ENCODE results near the gene TBX1. TPM values are rescaled to one million over a fixed set of nuclear protein-coding genes. Genes with fewer than 3 reads are reported as not detected.

The TBX1 gene
- total and polyA plus RNA-seq, 5 donors: 0.19 to 1.4 (median 0.88) TPM

DNA sequence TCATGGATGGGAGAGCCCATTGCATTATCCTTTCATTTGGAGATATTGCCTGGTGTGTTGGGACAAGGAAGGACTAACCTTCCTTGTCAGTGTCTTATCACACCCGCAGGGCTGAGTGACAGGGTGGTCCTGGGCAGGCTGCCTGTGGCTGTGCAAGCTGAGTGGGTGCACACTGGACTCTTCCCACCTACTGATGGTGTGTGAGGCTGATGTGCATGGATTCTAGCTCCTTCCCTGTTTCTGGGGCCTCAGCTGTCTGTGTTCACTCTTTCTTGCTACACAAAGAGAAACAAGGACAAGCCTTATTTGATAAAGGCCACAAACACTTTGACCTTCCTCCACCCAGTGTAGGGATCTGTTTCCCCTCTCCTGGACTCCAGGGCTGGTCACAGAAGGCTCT, 22.0 kb downstream of the TBX1 start:
- Histone ChIP-seq H3K4me3 (ENCODE audit: low read length) (no peak overlapping the region), H3K9me3 (ENCODE audit: control insufficient read depth, low read length) (no peaks in the 10 kb centered on the region), H3K4me1 (ENCODE audit: control insufficient read depth, insufficient read depth, low read length) (no peaks in the 10 kb centered on the region), H3K27ac (ENCODE audit: low read length) (no peak overlapping the region), H3K27me3 (ENCODE audit: control insufficient read depth, insufficient read depth) (no peaks in the 10 kb centered on the region)
- WGBS: 69% methylated on average over 1 of the region's 1 CpG
- intact Hi-C loops (cut with DNase I): no loop called here
- DNase-seq: peak in 2 of 3 donors; percentile 5 to 31
- no peak for ATAC-seq

DNA sequence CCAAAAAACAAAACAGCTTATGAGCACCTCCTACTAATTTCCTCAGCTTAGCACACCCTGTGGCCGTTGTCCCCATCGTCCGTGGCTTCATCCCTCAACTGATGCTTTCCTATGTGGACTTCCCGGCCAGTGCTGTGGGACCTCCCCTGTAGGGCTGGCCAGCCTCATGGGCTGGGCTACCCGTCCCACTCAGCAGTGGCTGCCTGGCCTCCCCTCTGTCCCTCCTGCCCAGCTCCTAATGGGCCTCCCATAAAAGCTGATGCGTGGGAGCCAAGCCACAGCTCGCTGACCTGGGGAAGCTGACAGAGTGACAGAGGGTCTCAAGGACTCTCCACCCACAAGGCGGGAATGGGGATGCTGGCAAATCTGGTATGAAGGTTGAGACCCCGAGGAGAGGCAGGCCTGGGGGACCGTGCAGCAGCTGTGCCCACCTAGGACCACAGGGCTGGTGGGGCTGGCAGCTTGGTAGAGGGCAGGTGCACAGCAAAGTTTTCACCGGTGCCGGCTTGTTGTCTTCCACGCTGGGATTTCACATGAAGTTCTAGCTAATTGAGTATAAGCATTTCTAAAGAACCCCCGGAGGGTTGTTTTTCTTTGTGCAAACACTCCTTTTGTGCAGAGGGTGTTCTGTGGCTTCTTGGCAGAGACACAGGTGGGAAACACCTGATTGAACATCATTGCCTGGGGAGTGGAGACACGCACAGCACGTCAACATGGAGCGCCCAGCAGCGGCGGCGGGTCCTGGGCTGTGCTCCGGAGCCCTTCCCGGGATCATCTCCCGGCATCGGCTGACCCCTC, 23.2 kb downstream of the TBX1 start:
- Histone ChIP-seq H3K4me3 (ENCODE audit: low read length) (no peak overlapping the region), H3K27ac (ENCODE audit: low read length) (no peak overlapping the region), H3K9me3 (ENCODE audit: control insufficient read depth, low read length) (no peaks in the 10 kb centered on the region), H3K27me3 (ENCODE audit: control insufficient read depth, insufficient read depth) (no peaks in the 10 kb centered on the region), H3K4me1 (ENCODE audit: control insufficient read depth, insufficient read depth, low read length) (no peaks in the 10 kb centered on the region)
- DNase-seq: peak in 2 of 3 donors; percentile 2 to 22
- intact Hi-C loops (cut with DNase I): no loop called here
- 81% methylated on average over 24 of the region's 24 CpGs for WGBS
- ATAC-seq: no peak

DNA sequence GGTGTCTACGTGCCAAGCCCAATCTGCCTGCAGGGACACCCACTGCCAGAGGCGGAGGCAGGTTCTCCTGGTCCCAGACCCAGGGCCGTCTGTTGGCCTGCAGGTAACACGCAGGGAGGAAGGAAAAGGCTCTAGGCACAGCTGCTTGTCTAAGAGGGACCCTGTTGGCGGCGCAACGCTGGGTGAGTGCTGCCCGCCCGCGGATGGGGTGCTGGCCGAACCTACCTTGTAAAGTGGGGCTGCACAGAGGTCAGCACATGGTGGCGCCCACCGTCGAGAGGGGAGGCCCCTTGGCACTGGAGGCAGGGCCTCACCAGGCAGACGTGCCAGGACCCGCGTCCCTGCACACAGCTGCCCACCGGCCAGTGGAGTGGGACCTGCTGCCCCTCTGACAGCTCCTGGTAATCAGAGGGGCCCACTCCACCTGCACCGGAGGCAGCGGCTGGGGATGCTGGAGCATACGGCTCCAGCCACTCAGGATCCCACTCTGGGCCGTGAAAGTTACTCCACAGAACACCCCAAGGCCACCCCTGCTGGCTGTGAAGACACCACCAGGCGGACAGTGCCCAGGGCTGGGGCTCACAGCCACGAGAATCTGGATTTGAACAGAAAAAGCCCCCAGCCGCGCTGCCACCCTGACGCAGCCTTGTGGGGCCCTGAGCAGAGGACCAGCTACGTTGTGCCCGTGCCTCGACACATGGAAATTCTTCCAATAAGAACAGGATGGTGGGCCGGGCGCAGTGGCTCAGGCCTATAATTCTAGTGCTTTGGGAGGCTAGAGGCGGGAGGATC, 24.0 kb downstream of the TBX1 start:
- no peak overlapping the region for H3K4me3 ChIP-seq (ENCODE audit: low read length)
- no peaks in the 10 kb centered on the region for H3K9me3 ChIP-seq (ENCODE audit: control insufficient read depth, low read length)
- peak in 2 of 3 donors; percentile 7 to 31 for DNase-seq
- 92% methylated on average over 33 of the region's 33 CpGs for WGBS
- no peaks in the 10 kb centered on the region for H3K27me3 ChIP-seq (ENCODE audit: control insufficient read depth, insufficient read depth)
- no peak for ATAC-seq
- intact Hi-C loops (cut with DNase I): no loop called here
- no peak overlapping the region for H3K27ac ChIP-seq (ENCODE audit: low read length)
- H3K4me1 ChIP-seq (ENCODE audit: control insufficient read depth, insufficient read depth, low read length): no peaks in the 10 kb centered on the region

DNA sequence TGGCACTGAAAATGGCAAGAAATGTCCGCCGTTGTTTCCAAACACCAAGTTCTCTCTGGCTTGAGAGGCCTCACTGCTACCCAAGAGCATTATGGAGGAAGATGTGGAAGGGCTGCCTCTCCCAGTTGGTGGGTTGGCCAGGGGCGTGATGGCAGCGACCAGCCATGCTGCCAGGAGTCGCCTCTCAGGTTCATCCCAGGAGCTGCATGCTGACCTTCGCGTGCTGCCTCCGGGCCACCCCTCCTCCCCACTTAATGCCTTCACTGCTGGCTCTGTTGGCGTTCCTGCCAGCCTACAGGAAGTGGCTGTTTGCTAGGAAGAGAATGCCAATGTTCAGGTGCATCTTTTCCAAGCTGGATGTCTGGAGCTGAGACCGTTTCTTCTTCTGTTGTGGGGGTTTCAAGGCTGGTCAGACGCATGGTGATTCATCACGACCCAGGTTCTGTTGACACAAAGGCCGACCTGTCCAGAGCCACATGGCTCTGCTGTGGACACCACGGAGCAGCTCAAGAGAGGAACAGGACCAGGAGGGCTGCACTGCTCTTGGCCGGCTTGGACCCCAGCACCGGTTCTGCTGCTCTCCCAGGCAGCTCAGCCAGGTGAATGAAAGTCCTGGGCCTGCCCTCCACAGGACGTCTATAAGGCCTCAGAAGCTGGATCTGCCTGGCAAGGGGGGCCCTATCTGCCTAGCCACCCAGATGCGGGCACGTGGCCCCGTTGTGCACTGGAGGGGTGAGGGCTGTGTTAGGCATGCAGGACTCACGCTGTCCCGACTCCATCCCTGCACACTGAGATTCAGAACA, 25.1 kb downstream of the TBX1 start:
- Histone ChIP-seq H3K27me3 (ENCODE audit: control insufficient read depth, insufficient read depth) (no peaks in the 10 kb centered on the region), H3K4me3 (ENCODE audit: low read length) (no peak overlapping the region), H3K27ac (ENCODE audit: low read length) (no peak overlapping the region), H3K4me1 (ENCODE audit: control insufficient read depth, insufficient read depth, low read length) (no peaks in the 10 kb centered on the region), H3K9me3 (ENCODE audit: control insufficient read depth, low read length) (no peaks in the 10 kb centered on the region)
- WGBS: 87% methylated on average over 22 of the region's 22 CpGs
- ATAC-seq (peak in 1 of 2 donors; percentile 22), DNase-seq (peak in 1 of 3 donors; percentile 10)
- intact Hi-C loops (cut with DNase I): no loop called here

DNA sequence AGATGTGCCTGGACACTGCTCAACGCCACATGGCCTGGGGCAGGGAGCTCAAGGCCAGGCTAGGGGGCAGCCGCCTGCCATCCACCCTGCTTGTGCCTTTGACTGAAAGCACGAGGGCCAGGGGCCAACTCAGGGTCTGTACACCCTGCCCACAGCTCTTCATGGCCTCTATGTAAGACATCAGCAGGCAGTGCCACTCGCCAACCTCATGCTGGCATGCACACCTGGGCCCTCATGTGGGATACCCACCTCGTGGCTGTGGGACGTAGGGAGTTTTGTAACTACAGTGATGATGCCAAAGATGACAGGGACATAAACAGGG, 25.6 kb downstream of the TBX1 start:
- Histone ChIP-seq H3K27ac (ENCODE audit: low read length) (no peak overlapping the region), H3K4me1 (ENCODE audit: control insufficient read depth, insufficient read depth, low read length) (no peaks in the 10 kb centered on the region), H3K4me3 (ENCODE audit: low read length) (no peak overlapping the region), H3K27me3 (ENCODE audit: control insufficient read depth, insufficient read depth) (no peaks in the 10 kb centered on the region), H3K9me3 (ENCODE audit: control insufficient read depth, low read length) (no peaks in the 10 kb centered on the region)
- intact Hi-C loops (cut with DNase I): no loop called here
- DNase-seq: peak in 1 of 3 donors; percentile 42
- 87% methylated on average over 6 of the region's 6 CpGs for WGBS
- ATAC-seq: no peak

DNA sequence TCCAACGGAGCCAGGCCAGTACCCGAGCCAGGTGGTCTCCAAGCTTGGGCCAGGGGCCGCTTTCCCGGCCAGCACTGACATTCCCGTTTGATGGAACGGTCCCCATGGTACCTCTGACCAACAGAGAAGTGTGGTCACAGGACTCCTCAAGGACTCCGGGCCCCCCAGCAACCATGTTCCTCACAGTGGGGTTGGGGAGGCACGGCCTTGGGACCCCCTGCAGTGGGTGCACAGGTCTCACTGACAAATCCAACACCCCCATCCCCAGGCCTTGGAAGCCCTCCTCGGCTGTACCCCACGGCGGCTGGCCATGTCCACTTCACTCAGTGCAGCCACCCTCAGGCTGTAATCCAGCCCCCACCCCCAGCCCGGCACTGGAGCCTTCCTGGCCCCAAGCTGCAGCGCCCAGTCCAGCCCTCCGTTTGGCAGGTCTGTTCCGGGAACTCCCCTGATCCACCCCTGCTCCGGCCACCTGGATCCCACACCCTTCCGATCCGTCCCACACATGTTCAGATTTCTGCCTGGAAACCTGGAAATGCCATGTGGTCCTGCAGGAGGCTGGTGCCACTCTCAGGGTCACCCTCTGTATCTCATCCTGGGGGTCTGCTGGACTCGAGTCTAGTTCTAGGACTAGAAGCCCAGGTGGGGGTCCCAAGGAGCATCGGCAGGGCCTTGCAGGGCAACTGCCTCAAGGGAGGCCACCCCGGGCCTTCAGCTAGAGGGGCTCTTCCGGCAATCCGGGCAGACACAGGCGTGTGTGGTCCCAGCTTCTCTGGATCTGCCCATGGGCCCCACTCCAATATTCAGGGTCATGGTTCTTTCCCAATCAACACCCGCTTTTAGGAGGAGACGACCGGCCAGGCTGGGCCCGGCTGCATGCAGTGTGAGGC, 26.6 kb downstream of the TBX1 start:
- no peaks in the 10 kb centered on the region for H3K4me1 ChIP-seq (ENCODE audit: control insufficient read depth, insufficient read depth, low read length)
- DNase-seq (peak in 2 of 3 donors; percentile 12 to 22), ATAC-seq (no peak)
- no peak overlapping the region for H3K4me3 ChIP-seq (ENCODE audit: low read length)
- H3K27ac ChIP-seq (ENCODE audit: low read length): no peak overlapping the region
- intact Hi-C loops (cut with DNase I): no loop called here
- no peaks in the 10 kb centered on the region for H3K27me3 ChIP-seq (ENCODE audit: control insufficient read depth, insufficient read depth)
- WGBS: 91% methylated on average over 28 of the region's 28 CpGs
- H3K9me3 ChIP-seq (ENCODE audit: control insufficient read depth, low read length): no peaks in the 10 kb centered on the region

DNA sequence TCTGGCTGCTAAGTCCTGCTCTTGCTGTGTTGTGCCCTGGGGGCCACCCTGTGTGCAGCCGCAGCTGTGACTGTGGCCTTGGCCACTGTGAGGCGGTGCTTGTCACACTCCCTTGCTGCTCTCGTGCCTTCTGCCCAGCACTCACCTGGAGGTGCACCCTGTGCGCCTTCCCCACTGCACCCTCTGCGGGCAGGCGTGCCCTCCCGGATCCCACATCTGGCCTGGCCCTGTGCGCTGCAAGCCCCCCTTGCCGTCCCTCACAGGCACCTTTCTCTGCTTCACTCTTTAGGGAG, 27.2 kb downstream of the TBX1 start:
- Histone ChIP-seq H3K27ac (ENCODE audit: low read length) (no peak overlapping the region), H3K4me1 (ENCODE audit: control insufficient read depth, insufficient read depth, low read length) (no peaks in the 10 kb centered on the region), H3K9me3 (ENCODE audit: control insufficient read depth, low read length) (no peaks in the 10 kb centered on the region), H3K27me3 (ENCODE audit: control insufficient read depth, insufficient read depth) (no peaks in the 10 kb centered on the region), H3K4me3 (ENCODE audit: low read length) (no peak overlapping the region)
- intact Hi-C loops (cut with DNase I): no loop called here
- DNase-seq: peak in 1 of 3 donors; percentile 3
- ATAC-seq: no peak
- 93% methylated on average over 9 of the region's 9 CpGs for WGBS

DNA sequence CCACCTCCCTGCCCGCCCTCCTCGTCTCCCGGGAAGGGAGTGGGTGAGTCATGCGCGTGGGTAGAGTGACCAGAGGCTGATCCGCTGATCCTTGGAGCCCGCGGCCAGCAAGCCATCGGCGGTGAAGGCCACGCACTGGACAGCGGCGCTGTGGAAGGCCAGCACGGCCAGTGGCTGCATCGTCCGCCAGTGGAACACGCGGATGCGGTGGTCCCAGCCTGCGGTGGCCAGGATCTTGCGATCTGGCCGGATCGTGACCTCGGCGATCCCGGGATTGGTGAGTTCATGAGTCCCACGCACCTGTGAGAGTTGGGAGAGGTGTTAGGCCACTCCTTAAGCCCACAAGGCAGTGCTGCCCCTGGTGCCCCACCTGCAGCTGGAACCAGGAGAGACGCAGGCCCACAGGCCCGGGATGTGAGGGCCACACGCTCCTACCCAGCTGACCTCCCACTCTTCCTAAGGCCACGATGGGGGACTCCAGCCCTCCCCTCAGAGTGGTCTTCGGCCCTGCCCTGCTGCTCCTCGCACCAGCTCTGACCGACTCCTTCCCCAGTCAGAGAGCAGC, 28.2 kb downstream of the TBX1 start:
- 97% methylated on average over 34 of the region's 34 CpGs for WGBS
- no peaks in the 10 kb centered on the region for H3K9me3 ChIP-seq (ENCODE audit: control insufficient read depth, low read length)
- no peaks in the 10 kb centered on the region for H3K27me3 ChIP-seq (ENCODE audit: control insufficient read depth, insufficient read depth)
- DNase-seq (peak in 1 of 3 donors; percentile 48), ATAC-seq (no peak)
- no peak overlapping the region for H3K4me3 ChIP-seq (ENCODE audit: low read length)
- intact Hi-C loops (cut with DNase I): no loop called here
- no peaks in the 10 kb centered on the region for H3K4me1 ChIP-seq (ENCODE audit: control insufficient read depth, insufficient read depth, low read length)
- no peak overlapping the region for H3K27ac ChIP-seq (ENCODE audit: low read length)

DNA sequence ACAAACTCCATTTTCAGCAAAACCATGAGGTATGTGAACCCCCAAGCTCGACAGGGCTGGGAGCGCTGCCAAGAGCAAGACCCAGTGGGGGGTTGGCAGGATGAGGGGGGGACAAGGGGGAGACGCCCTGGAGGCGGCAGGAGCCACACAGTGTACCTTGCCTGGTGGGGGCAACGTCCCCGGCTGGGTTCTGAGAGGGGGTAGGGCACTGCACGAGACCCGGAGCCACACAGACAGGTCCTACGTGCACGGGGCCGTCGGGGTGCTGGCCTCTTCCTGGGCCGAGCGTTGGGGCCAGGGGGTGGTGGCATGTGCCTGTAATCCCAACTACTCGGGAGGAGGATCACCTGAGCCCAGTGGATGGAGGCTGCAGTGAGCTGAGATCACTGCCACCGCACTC, 28.8 kb downstream of the TBX1 start:
- intact Hi-C loops (cut with DNase I): no loop called here
- H3K9me3 ChIP-seq (ENCODE audit: control insufficient read depth, low read length): no peaks in the 10 kb centered on the region
- H3K4me3 ChIP-seq (ENCODE audit: low read length): no peak overlapping the region
- H3K27ac ChIP-seq (ENCODE audit: low read length): no peak overlapping the region
- 96% methylated on average over 16 of the region's 16 CpGs for WGBS
- DNase-seq (peak in 1 of 3 donors; percentile 49), ATAC-seq (no peak)
- H3K4me1 ChIP-seq (ENCODE audit: control insufficient read depth, insufficient read depth, low read length): no peaks in the 10 kb centered on the region
- no peaks in the 10 kb centered on the region for H3K27me3 ChIP-seq (ENCODE audit: control insufficient read depth, insufficient read depth)

DNA sequence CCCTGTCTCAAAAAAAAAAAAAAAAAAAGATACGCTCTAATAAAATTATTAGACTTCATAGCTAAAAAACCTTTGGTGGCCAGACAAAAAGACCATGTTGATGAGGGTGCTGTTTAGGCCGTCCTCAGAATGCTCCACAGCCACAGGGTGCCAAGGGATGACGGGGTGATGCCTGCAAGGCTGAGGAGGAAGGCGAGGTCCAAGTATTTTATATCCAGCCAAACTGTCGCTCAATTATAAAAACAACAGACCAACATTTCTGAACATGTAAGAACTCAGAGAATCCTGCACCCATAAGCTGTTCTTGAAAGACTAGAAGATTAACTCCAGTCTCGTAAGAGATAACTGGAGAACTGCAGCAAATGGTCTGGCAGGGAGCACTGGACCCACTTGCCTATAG, 29.2 kb downstream of the TBX1 start:
- no peak overlapping the region for H3K27ac ChIP-seq (ENCODE audit: low read length)
- peak in 1 of 3 donors; percentile 2 for DNase-seq
- 80% methylated on average over 6 of the region's 6 CpGs for WGBS

More for the DNA sequence above, 29.2 kb downstream of the TBX1 start:
- Histone ChIP-seq H3K4me1 (ENCODE audit: control insufficient read depth, insufficient read depth, low read length) (no peaks in the 10 kb centered on the region), H3K4me3 (ENCODE audit: low read length) (no peak overlapping the region), H3K27me3 (ENCODE audit: control insufficient read depth, insufficient read depth) (no peaks in the 10 kb centered on the region), H3K9me3 (ENCODE audit: control insufficient read depth, low read length) (no peaks in the 10 kb centered on the region)
- no peak for ATAC-seq
- intact Hi-C loops (cut with DNase I): no loop called here
